Effector memory CD4-positive, alpha-beta T cell (primary cell): ENCODE measurements around the gene ARHGEF7.
A peak's percentile ranks its signal among the peaks of the same experiment; 100 is the strongest.

Source experiments
- DNase-seq, 3 donors: peaks; one replicate each; pipeline ENCODE4 v3.0.0-alpha.2; 2020
- H3K27ac ChIP-seq: 2 replicates; pipeline ENCODE4 v1.7.0; 2013; ENCODE audit warnings: mild to moderate bottlenecking, low read length, moderate library complexity; ENCODE audit not compliant: insufficient read depth, poor library complexity, severe bottlenecking
- H3K27me3 ChIP-seq: replicated peaks from 2 replicates; pipeline ENCODE4 v1.7.0; 2013; ENCODE audit warnings: mild to moderate bottlenecking, low read length; ENCODE audit not compliant: insufficient read depth, control insufficient read depth, poor library complexity, severe bottlenecking
- H3K36me3 ChIP-seq: 2 replicates; pipeline ENCODE4 v1.7.0; 2013; ENCODE audit warnings: mild to moderate bottlenecking, low read length, moderate library complexity; ENCODE audit not compliant: control insufficient read depth, insufficient read depth
- H3K4me1 ChIP-seq: 2 replicates; pipeline ENCODE4 v1.7.0; 2013; ENCODE audit warnings: low read length, mild to moderate bottlenecking; ENCODE audit not compliant: control insufficient read depth, insufficient read depth, poor library complexity, severe bottlenecking
- H3K4me3 ChIP-seq: 2 replicates; pipeline ENCODE4 v1.7.0; 2013; ENCODE audit warnings: low read length, low read depth, mild to moderate bottlenecking; ENCODE audit not compliant: insufficient read depth, poor library complexity, severe bottlenecking
- H3K9me3 ChIP-seq: 2 replicates; pipeline ENCODE4 v1.7.0; 2013; ENCODE audit warnings: mild to moderate bottlenecking, low read length, moderate library complexity; ENCODE audit not compliant: control insufficient read depth

The ARHGEF7 gene

DNA sequence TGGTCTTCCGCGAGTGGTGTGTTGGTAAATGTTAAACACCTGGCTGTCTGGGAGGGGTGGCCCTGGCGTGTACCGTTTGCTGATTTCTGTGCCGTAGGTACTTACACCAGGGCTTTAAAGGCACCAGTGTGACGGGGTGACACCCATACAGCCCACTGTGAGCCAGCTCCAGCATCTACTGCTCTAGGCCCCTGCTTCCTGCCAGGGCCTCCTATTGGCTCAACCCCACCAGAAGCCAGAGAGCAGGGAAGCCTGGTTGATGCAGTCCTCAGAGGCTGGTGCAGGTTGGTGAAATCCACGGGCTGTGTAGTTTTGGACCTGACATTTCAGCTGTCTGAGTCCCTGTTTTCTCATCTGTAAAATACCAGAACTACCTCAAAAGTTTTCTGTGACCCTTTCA, 30.4 kb downstream of the ARHGEF7 start:
- no peak overlapping the region for H3K4me3 ChIP-seq
- H3K27ac ChIP-seq: no peak overlapping the region
- H3K27me3 ChIP-seq: no peaks in the 10 kb centered on the region
- no peaks in the 10 kb centered on the region for H3K36me3 ChIP-seq
- no peaks in the 10 kb centered on the region for H3K9me3 ChIP-seq
- no peak for DNase-seq
- H3K4me1 ChIP-seq: no peaks in the 10 kb centered on the region

DNA sequence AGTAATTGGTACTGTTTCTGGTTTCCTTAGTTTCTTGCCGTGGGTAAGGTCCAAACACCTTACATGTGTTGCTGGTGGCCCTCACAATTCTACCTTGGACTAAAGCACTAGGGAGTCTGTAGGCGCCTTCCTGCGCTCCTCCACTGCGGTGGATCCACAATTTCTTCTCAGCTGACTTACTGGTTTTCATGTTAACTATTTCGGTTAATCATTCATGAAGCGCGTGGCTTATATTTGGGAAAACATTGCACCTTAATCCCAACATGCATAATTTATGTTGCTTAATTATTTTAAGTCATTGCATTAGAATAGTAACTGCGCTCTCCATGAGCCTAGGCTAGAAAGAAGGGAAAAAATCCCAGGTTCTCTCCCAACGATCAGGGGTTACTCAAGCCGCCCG, 37.7 kb downstream of the ARHGEF7 start:
- H3K4me1 ChIP-seq: peaks cover 15% of the 10 kb centered on the region
- no peak for DNase-seq
- H3K36me3 ChIP-seq: no peaks in the 10 kb centered on the region
- H3K4me3 ChIP-seq: peak overlapping the region; percentile 89
- H3K27ac ChIP-seq: peak overlapping the region; percentile 81
- no peaks in the 10 kb centered on the region for H3K27me3 ChIP-seq
- H3K9me3 ChIP-seq: no peaks in the 10 kb centered on the region

- Histone ChIP-seq H3K27me3 (no peaks in the 10 kb centered on the region), H3K36me3 (no peaks in the 10 kb centered on the region), H3K9me3 (no peaks in the 10 kb centered on the region), H3K4me1 (peaks cover 15% of the 10 kb centered on the region), H3K27ac (peak overlapping the region; percentile 81), H3K4me3 (peak overlapping the region; percentile 89)
- DNase-seq: peak; percentile 84 to 88 (median 84)
These were observed 38.3 kb downstream of the ARHGEF7 start for GRCh38 chr13:111153279-111153976.

DNA sequence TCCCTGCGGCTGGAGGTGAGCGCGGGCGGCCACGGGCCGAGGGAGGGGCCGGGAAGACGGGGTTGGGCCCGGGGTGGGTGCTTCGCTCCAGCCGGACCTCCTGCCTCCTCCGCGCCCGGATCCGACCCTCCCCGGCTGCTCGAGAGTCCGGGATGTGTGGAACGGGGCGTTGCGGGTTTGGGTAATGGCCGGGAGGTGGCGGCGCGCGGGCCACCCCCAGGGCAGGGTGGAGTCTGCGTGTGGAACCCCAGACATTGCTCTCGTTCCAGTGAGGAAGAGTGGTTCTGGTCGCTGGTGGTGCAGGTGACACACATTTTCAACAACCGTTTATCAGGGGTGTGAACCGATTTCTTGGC, 38.8 kb downstream of the ARHGEF7 start:
- no peaks in the 10 kb centered on the region for H3K9me3 ChIP-seq
- H3K27ac ChIP-seq: peak overlapping the region; percentile 81
- H3K4me3 ChIP-seq: peak overlapping the region; percentile 89
- DNase-seq: peak in 2 of 3 donors; percentile 41 to 47
- H3K27me3 ChIP-seq: no peaks in the 10 kb centered on the region
- no peaks in the 10 kb centered on the region for H3K36me3 ChIP-seq
- peaks cover 15% of the 10 kb centered on the region for H3K4me1 ChIP-seq

- no peaks in the 10 kb centered on the region for H3K27me3 ChIP-seq
- H3K27ac ChIP-seq: no peak overlapping the region
- H3K4me3 ChIP-seq: no peak overlapping the region
- peaks cover 15% of the 10 kb centered on the region for H3K4me1 ChIP-seq
- no peak for DNase-seq
- H3K9me3 ChIP-seq: no peaks in the 10 kb centered on the region
- H3K36me3 ChIP-seq: no peaks in the 10 kb centered on the region
These were observed 41.3 kb downstream of the ARHGEF7 start for GRCh38 chr13:111156421-111156820.

- Histone ChIP-seq H3K4me1 (peaks cover 15% of the 10 kb centered on the region), H3K27ac (no peak overlapping the region), H3K9me3 (no peaks in the 10 kb centered on the region), H3K36me3 (no peaks in the 10 kb centered on the region), H3K27me3 (no peaks in the 10 kb centered on the region), H3K4me3 (no peak overlapping the region)
- DNase-seq: no peak
These were observed 43.2 kb downstream of the ARHGEF7 start for GRCh38 chr13:111158136-111158805.

GRCh38 chr13:111159362-111160320, 44.5 kb downstream of the ARHGEF7 start:
- H3K4me3 ChIP-seq: no peak overlapping the region
- DNase-seq: no peak
- H3K27me3 ChIP-seq: no peaks in the 10 kb centered on the region
- no peak overlapping the region for H3K27ac ChIP-seq
- peaks cover 7% of the 10 kb centered on the region for H3K4me1 ChIP-seq
- H3K9me3 ChIP-seq: no peaks in the 10 kb centered on the region
- no peaks in the 10 kb centered on the region for H3K36me3 ChIP-seq

GRCh38 chr13:111160648-111161047, 45.5 kb downstream of the ARHGEF7 start:
- Histone ChIP-seq H3K4me1 (no peaks in the 10 kb centered on the region), H3K27ac (no peak overlapping the region), H3K27me3 (no peaks in the 10 kb centered on the region), H3K36me3 (no peaks in the 10 kb centered on the region), H3K4me3 (no peak overlapping the region), H3K9me3 (no peaks in the 10 kb centered on the region)
- no peak for DNase-seq

GRCh38 chr13:111161601-111162600, 46.8 kb downstream of the ARHGEF7 start:
- DNase-seq: no peak
- no peaks in the 10 kb centered on the region for H3K4me1 ChIP-seq
- no peak overlapping the region for H3K27ac ChIP-seq
- H3K36me3 ChIP-seq: no peaks in the 10 kb centered on the region
- no peak overlapping the region for H3K4me3 ChIP-seq
- no peaks in the 10 kb centered on the region for H3K9me3 ChIP-seq
- no peaks in the 10 kb centered on the region for H3K27me3 ChIP-seq
